GM21723 (cell line): ENCODE data around the gene FOXL1.

Experiments
- ATAC-seq: cut with Tn5 transposase; IDR thresholded peaks from one replicate; pipeline ENCODE4 v1.9.1; 2021; ENCODE audit warnings: mild to moderate bottlenecking, moderate library complexity; ENCODE audit not compliant: unreplicated experiment

Gene FOXL1

GRCh38 chr16:86625821-86626220 is 47.5 kb downstream of the FOXL1 start:
- ATAC-seq, result no peak

GRCh38 chr16:86626284-86626683 is 47.9 kb downstream of the FOXL1 start:
- no peak for ATAC-seq

DNA sequence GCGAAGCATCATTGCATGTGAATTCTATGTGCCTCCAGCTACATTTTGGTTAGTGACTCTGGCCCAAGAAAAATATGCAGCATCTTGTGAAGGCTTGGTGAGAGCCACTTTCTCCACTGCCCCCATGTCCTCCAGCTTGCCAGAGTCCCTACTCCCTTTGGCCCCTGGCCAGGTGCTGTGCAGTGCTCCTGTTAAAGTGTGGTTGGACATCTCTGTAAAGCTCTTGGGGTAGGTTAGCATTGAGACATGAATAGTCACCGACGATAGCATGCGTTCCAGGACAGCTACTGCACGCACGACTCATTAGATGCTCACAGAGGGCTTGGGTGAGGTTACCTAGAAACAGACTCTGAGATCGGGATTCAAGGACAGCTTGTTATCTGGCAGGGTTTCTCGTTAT is 48.6 kb downstream of the FOXL1 start:
- no peak for ATAC-seq

- ATAC-seq, result no peak
Observed at GRCh38 chr16:86628614-86629013, 50.3 kb downstream of the FOXL1 start.

GRCh38 chr16:86630471-86630870 is 52.1 kb downstream of the FOXL1 start:
- ATAC-seq, result no peak

DNA sequence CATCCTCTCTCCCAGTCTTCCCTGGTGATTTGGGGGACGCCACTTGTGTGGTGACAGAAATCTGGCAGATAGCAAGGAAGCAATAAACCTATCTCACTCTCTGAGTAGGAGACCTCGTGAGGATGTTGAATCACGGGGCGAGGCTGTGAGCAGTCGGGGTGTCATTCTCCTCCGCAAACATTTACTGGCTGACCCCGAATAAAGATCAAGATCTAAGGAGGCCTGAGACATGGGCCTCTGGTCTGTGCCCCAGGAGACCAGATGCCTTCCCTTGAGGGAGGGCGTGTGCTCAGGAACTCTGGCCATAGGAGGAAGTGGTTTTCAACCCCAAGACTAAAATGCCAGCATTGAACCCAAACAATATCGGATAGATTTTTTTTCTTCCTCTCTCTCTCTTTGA is 53.1 kb downstream of the FOXL1 start:
- ATAC-seq, result no peak
